GM19467 (cell line): ENCODE data around the gene TICRR.

Experiments
- ATAC-seq: cut with Tn5 transposase; IDR thresholded peaks from one replicate; pipeline ENCODE4 v1.9.1; 2021; ENCODE audit warnings: mild to moderate bottlenecking, moderate library complexity; ENCODE audit not compliant: unreplicated experiment

The TICRR gene

GRCh38 chr15:89652131-89652530 lies 76.9 kb downstream of the TICRR start:
- no peak for ATAC-seq

- ATAC-seq = no peak
Measured at GRCh38 chr15:89652666-89653065, 77.4 kb downstream of the TICRR start.

GRCh38 chr15:89653578-89653977 lies 78.3 kb downstream of the TICRR start:
- ATAC-seq = no peak

GRCh38 chr15:89654301-89654761 lies 79.1 kb downstream of the TICRR start:
- no peak for ATAC-seq

- ATAC-seq = no peak
Measured at GRCh38 chr15:89654847-89655805, 79.9 kb downstream of the TICRR start, which contains the start of gene KIF7. KIF7 (minus strand) TSS chr15:89655467; CDS start chr15:89652930, 2,537 bp downstream.

- no peak for ATAC-seq
Measured at GRCh38 chr15:89656116-89656815, 81.0 kb downstream of the TICRR start.

- no peak for ATAC-seq
Measured at GRCh38 chr15:89657686-89658200, 82.5 kb downstream of the TICRR start.

- ATAC-seq = no peak
Measured at GRCh38 chr15:89659295-89659694, 84.0 kb downstream of the TICRR start.

GRCh38 chr15:89660556-89660955 lies 85.3 kb downstream of the TICRR start:
- ATAC-seq = no peak

GRCh38 chr15:89662893-89663626 lies 87.8 kb downstream of the TICRR start:
- ATAC-seq = no peak

GRCh38 chr15:89664441-89665350 lies 89.4 kb downstream of the TICRR start:
- ATAC-seq = no peak

- ATAC-seq = no peak
Measured at GRCh38 chr15:89665449-89666181, 90.3 kb downstream of the TICRR start.

- no peak for ATAC-seq
Measured at GRCh38 chr15:89666184-89666857, 91.1 kb downstream of the TICRR start.

- ATAC-seq = no peak
Measured at GRCh38 chr15:89666858-89667705, 91.8 kb downstream of the TICRR start.

GRCh38 chr15:89667706-89667960 lies 92.4 kb downstream of the TICRR start:
- ATAC-seq = no peak

- no peak for ATAC-seq
Measured at GRCh38 chr15:89668171-89668570, 92.9 kb downstream of the TICRR start.

GRCh38 chr15:89669309-89669865 lies 94.1 kb downstream of the TICRR start:
- ATAC-seq = no peak

- no peak for ATAC-seq
Measured at GRCh38 chr15:89669941-89670340, 94.7 kb downstream of the TICRR start.
